Fibroblast of the aortic adventitia (primary cell): ENCODE data around the gene EMILIN2. TPM values are rescaled to one million over a fixed set of nuclear protein-coding genes. Genes with fewer than 3 reads are reported as not detected.

Source experiments
- DNase-seq: peaks from one replicate; pipeline ENCODE4 v3.0.0-alpha.2; 2010; ENCODE audit warnings: low read depth
- H3K4me3 ChIP-seq: 2 replicates; pipeline ENCODE4 v1.5.1; 2011; ENCODE audit warnings: low read depth, mild to moderate bottlenecking, control low read depth, low read length, moderate library complexity
- total RNA-seq: library from RNA; depleted of rRNA; stranded (reverse); fragments of >200 nt; gene quantifications from 2 replicates; pipeline ENCODE4 v1.2.3, GENCODE V29; 2012; ENCODE audit warnings: low replicate concordance
- TF ChIP-seq, protein P1 (sequence below): IDR thresholded peaks from 2 replicates; pipeline ENCODE4 v1.5.1; 2011; ENCODE audit warnings: mild to moderate bottlenecking, low read length, control low read depth, inconsistent platforms; ENCODE audit not compliant: insufficient read depth

The EMILIN2 gene
- total RNA-seq, 1 donor = 11.2 TPM

DNA sequence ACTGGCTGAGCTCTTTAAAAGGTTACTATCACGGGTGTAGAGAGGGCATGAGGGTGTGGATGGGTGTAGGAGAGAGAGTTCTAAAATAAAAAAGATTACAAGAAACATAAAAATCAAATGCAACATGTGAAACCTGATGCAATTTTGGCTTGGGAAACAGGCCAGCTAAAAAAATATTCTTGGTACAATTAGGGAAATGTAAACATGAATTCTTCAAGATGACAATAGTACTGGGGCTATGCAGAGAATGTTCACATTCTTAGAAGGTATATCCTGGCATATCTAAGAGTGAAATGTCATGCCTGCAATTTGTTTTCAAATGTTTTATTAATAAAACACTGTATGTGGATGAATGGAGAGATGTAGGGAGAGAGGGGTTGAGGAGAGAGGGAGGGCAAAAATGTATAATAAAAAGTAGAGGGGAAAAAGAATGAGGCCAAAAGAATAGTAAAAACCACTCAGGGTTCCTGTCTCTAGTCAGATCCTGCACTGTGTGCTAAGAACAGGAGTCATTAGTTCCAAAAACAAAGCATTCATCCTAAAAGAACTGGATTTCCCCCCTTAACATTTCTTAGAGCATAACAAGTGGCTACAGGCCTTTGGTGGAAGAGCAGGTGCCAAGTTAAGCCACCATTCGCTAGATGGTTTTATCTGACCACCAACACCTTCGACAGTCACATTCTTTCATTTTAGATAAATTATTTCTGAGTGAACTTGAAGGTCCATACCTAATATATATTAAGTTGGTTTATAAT, 88.8 kb downstream of the EMILIN2 start:
- no peak overlapping the region for H3K4me3 ChIP-seq
- TF ChIP-seq, protein P1, sequence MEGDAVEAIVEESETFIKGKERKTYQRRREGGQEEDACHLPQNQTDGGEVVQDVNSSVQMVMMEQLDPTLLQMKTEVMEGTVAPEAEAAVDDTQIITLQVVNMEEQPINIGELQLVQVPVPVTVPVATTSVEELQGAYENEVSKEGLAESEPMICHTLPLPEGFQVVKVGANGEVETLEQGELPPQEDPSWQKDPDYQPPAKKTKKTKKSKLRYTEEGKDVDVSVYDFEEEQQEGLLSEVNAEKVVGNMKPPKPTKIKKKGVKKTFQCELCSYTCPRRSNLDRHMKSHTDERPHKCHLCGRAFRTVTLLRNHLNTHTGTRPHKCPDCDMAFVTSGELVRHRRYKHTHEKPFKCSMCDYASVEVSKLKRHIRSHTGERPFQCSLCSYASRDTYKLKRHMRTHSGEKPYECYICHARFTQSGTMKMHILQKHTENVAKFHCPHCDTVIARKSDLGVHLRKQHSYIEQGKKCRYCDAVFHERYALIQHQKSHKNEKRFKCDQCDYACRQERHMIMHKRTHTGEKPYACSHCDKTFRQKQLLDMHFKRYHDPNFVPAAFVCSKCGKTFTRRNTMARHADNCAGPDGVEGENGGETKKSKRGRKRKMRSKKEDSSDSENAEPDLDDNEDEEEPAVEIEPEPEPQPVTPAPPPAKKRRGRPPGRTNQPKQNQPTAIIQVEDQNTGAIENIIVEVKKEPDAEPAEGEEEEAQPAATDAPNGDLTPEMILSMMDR = no peak
- DNase-seq = peak; percentile 77

DNA sequence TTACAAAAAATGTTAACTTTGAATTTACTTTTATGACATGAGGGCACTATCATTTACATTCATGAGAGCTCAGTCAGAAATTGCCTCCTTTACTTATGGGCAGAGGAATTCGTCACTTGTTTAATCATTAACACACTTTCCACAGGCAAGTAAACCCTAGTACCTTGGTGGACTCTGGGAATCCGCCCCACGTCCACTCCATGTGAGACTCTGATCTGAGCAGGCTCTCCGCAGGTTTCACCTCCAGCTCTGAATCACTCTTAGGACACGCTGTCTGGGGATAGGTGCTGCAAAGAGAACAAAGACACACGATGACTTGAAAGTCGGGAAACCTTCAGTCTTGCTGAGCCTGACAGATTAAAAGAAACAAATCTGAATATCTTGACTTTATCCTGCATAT, 92.5 kb downstream of the EMILIN2 start:
- TF ChIP-seq, protein P1 = no peak
- no peak overlapping the region for H3K4me3 ChIP-seq
- DNase-seq = no peak

DNA sequence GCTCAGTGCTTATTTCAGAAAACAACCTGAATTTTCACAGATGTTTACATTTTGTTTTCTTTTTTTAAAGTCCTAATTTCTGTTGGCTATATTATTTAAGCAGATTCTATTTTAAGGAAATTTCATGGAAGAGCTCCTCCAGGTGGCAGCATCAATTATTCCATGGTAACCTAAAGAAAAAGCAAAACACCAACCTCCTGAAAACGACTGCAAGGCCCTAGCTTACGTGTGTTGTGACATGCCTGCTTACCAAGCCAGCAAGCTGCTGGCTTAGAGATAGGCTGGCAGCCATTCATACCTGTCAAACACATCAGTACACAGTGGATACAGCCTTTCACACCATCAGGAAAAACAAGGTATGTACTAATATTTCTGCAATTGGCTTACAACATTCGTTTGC, 101.2 kb downstream of the EMILIN2 start:
- H3K4me3 ChIP-seq = no peak overlapping the region
- DNase-seq = peak; percentile 74
- TF ChIP-seq, protein P1 = peak; percentile 48

DNA sequence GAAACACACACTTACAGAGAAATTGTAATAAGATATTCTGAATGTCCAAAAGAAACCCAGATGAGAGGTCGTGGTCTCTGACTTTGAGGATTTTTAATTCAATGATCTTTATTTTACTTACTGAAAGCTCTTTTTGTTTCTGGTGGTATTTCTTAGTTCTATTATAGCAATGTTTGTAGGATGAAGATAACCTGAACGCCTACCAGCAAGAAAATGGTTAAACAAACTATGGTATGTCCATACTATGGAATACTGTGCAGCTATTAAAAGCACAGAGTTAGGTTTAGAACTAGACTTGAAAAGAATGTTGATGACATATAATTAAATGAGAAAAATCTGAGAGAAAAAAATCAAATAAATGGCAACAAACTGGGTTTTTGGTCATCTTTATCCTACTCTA, 105.8 kb downstream of the EMILIN2 start:
- no peak overlapping the region for H3K4me3 ChIP-seq
- DNase-seq = no peak
- TF ChIP-seq, protein P1 = no peak

DNA sequence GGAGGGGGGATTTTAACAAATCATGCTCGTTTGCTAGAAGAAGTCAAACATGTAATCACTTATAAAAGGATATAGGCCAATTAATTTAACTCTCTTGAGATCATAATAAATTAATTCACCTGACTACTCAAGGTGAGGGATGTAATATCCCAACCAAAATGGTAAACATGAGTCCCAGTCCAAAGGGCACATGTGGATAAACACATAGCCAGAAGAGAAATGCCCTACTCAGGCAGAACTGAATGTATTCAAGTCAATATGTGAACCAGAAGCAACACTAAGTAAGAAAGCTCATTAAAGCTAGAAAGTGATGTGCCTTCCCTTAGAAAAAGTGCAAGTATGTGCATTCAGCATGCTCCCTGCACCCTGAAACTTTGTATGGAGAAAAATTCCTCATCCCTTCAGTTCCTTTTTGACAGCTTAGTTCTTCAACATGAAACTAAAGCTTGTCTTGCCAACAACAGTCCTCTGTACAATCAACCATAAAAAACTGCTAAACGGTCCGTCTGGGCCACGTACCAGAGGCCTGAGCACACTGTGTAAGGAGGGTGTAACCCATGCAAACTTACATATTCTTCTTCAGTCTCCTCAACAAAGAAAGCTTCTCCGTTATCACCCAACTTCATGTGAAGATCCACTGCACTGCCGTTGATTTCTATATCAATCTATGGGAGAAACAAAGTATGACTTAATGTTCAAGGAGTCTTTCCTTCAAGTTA, 107.3 kb downstream of the EMILIN2 start:
- no peak for DNase-seq
- H3K4me3 ChIP-seq = no peak overlapping the region
- TF ChIP-seq, protein P1 = no peak

DNA sequence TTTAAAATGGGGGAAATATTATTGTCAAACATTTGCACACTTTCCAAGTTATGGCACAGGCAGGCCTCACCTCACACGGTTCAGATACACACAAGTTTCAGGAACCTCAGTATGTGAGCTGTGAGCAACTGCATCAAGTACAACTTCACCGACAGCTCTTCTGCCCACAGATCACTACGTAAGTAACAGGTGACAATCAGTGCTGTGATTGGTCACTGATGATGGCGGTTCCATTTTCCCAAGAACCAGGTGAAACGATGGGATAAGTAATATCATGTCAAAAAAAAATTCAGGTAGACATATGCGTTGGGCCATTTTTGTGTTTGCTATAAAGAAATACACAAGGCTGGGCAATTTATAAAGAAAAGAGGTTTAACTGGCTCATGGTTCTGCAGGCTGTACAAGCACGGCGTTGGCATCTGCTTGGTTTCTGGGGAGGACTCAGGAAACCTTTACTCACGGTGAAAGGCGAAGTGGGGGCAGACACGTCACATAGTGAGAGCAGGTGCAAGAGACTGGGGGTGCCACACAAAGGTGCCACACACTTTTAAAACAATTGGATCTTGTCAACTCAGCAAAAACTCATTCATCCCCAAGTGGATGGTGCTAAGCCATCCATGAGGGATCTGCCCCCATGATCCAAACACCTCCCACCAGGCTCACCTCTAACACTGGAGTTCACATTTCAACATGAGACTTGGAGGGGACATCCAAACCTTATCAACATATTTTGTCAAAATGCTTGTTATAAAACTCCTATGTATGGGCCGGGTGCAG, 108.3 kb downstream of the EMILIN2 start:
- DNase-seq = no peak
- no peak overlapping the region for H3K4me3 ChIP-seq
- TF ChIP-seq, protein P1 = no peak
